Astrocyte of the cerebellum (primary cell): Measurements from ENCODE around the gene FBLN2.
"Not testable (repeated sequence)": the region's sequence is repeated elsewhere in the genome, so short reads cannot be mapped to it uniquely, and the experiment has no call there.

Experiments used
- DNase-seq: peaks from one replicate; pipeline ENCODE4 v3.0.0-alpha.2; 2011; ENCODE audit warnings: low read depth
- H3K4me3 ChIP-seq: 2 replicates; pipeline ENCODE4 v1.5.1; 2011; ENCODE audit warnings: mild to moderate bottlenecking, low read depth, low read length, moderate library complexity
- CTCF ChIP-seq: IDR thresholded peaks from 2 replicates; pipeline ENCODE4 v1.5.1; 2012; ENCODE audit warnings: low read length, low read depth, moderate library complexity, mild to moderate bottlenecking; ENCODE audit errors: missing control alignments
- in situ Hi-C: cut with HindIII; loops from 2 replicates; pipeline ENCODE4 v1.10.0; 2017; ENCODE audit warnings: low sequenced_read_pairs

Gene FBLN2

GRCh38 chr3:13518516-13518953 is 30.4 kb upstream of the FBLN2 start:
- in situ Hi-C loops, result loop anchor here (5.0 kb wide), 1 partner anchor 124 kb away; no protein-coding TSS in a partner anchor
- no peak overlapping the region for H3K4me3 ChIP-seq
- TF ChIP-seq CTCF, result no peak
- DNase-seq, result peak; percentile 68

- no peak overlapping the region for H3K4me3 ChIP-seq
- no peak for DNase-seq
- no peak for TF ChIP-seq CTCF
- in situ Hi-C loops, result loop anchor here (5.0 kb wide), 1 partner anchor 123 kb away; no protein-coding TSS in a partner anchor
Measured at GRCh38 chr3:13519006-13519791, 29.7 kb upstream of the FBLN2 start.

- no peak overlapping the region for H3K4me3 ChIP-seq
- TF ChIP-seq CTCF, result no peak
- in situ Hi-C loops, result no loop called here
- DNase-seq, result no peak
Measured at GRCh38 chr3:13520326-13520880, 28.5 kb upstream of the FBLN2 start.

GRCh38 chr3:13521309-13521708 is 27.6 kb upstream of the FBLN2 start:
- in situ Hi-C loops, result no loop called here
- TF ChIP-seq CTCF, result no peak
- DNase-seq, result no peak
- no peak overlapping the region for H3K4me3 ChIP-seq

GRCh38 chr3:13521749-13522148 is 27.2 kb upstream of the FBLN2 start:
- H3K4me3 ChIP-seq, DNase-seq, in situ Hi-C loops: not testable (repeated sequence)

- H3K4me3 ChIP-seq, result no peak overlapping the region
- DNase-seq, result no peak
- no peak for TF ChIP-seq CTCF
- in situ Hi-C loops, result no loop called here
Measured at GRCh38 chr3:13522236-13522635, 26.7 kb upstream of the FBLN2 start.
